Measurements from ENCODE around the gene GSE1. TPM values are rescaled to one million over a fixed set of nuclear protein-coding genes. Genes with fewer than 3 reads are reported as not detected.

Gene GSE1
- total and polyA plus RNA-seq, 5 experiments from 2014 or later: 1.5 to 56.2 (median 2.9) TPM

DNA sequence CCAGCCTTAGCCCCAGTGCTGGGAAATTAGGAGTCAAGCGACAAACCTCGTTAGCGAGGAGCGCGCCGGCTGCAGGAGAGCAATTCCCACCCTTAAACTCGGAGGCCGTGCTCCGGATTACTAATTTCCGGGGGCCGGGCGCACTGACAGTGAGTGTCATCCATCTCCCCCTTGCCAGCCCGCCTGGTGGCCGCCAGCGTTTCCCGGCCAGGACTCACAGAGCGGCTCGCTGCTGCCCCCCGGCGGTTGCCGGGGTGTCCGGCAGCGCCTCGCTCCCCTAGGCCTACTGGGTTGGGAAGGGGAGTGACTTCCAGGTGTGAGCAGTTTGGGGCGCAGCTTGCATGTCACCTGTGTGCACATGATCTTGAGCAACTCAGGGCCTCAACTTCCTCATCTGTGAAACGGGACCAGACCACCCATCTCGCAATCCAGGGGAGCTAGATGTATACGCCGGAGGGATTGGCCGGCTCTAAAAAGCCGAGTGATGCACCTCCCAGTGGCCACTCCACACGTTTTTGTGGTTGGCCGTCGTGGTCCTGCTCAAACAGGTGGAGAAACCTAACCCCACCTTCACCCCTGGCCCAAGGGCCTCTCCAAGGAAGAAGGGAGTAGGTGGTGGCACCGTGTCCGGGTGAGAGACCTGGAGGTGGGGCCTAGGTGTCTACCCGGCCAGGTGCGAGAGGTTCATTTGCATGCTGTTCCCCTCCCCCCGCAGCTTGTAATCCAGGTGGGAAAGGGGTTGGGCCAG lies 2.5 kb upstream of the GSE1 start:
- Mint-ChIP-seq H3K27ac (peak overlapping the region; percentile 47 to 87 (median 80)), H3K9me3 (no peaks in the 10 kb centered on the region), H3K4me3 (peak overlapping the region; percentile 74 to 92 (median 84)), H3K4me1 (peaks cover 11 to 57% (median 41%) of the 10 kb centered on the region in 4 donors), H3K27me3 (no peaks in the 10 kb centered on the region), H3K36me3 (no peaks in the 10 kb centered on the region)
- POLR2A ChIA-PET: interaction anchor here (0.5 to 8.2 kb wide), 13 partner anchors 10 to 302 kb away, joined by 3 to 87 read pairs (median 4); no protein-coding TSS in a partner anchor
- DNase-seq: peak; percentile 76 to 93 (median 88)
- peak; percentile 56 to 68 for ATAC-seq

DNA sequence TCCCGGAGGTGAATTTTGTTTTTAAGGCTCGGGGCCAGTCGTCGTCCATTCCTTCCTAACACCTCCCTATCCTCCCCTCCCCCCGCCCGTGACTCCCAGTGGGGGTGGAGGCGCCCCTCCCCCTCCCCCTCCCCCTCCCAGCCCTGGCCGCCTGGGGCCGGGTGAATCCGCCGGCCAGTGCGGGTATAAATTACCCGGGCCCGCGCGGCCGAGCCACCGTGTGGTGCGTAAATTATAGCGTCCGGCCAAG lies 2.0 kb upstream of the GSE1 start:
- H3K27ac Mint-ChIP-seq: peak overlapping the region in 4 of 10 donors; percentile 15 to 86 (median 64)
- H3K9me3 Mint-ChIP-seq: no peaks in the 10 kb centered on the region
- H3K36me3 Mint-ChIP-seq: no peaks in the 10 kb centered on the region
- H3K4me1 Mint-ChIP-seq: peaks cover 13 to 57% (median 43%) of the 10 kb centered on the region in 4 donors
- ATAC-seq: no peak
- DNase-seq: no peak
- POLR2A ChIA-PET: interaction anchor here (0.5 to 8.2 kb wide), 12 partner anchors 11 to 195 kb away, joined by 3 to 87 read pairs (median 4); no protein-coding TSS in a partner anchor
- peak overlapping the region; percentile 74 to 92 (median 84) for H3K4me3 Mint-ChIP-seq
- no peaks in the 10 kb centered on the region for H3K27me3 Mint-ChIP-seq

DNA sequence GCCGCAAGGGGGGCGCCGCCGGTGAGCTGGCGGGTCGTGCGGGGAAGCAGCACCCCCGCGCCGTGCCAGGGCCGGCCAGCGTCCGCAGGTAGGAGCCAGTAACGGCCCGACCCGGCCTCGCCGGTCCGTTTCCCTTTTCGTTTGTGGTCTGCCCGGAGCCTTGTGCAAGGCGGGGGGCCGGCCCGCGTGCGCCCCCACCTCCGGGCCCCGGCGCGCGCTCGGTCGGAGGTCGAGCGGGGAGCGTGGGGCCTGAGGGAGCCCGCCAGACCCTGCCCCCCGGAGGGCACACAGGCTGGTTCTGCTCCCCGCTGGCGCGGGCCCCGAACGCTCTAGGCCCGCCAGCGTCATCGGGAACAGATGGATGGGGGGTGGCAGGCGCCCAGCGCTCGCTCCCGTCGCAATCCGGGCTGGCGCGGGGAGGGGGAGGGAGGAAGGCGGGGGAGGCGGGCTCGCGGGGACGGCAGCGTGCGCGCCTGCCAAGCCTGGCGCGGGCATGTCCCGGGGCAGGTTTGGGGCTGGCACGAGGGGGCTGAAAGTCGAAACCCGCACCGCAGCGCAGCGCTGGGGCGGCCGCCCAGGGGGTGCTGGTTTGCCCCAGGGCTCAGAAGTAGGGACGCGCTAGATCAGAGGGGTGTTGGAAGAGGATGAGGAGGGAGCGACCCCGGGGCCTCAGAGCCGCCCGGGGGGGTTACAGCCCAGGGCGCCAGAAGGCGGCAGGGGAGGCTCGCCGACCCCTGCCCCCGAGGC lies 1.5 kb upstream of the GSE1 start:
- Mint-ChIP-seq H3K9me3 (no peaks in the 10 kb centered on the region), H3K27ac (peak overlapping the region in 3 of 10 donors; percentile 14 to 69 (median 44)), H3K27me3 (no peaks in the 10 kb centered on the region), H3K36me3 (no peaks in the 10 kb centered on the region), H3K4me3 (peak overlapping the region; percentile 33 to 87 (median 66)), H3K4me1 (peaks cover 14 to 58% (median 47%) of the 10 kb centered on the region in 4 donors)
- peak in 9 of 10 donors; percentile 26 to 57 (median 48) for DNase-seq
- POLR2A ChIA-PET: interaction anchor here (0.5 to 8.2 kb wide), 10 partner anchors 49 to 265 kb away, joined by 3 to 87 read pairs (median 8); no protein-coding TSS in a partner anchor
- peak; percentile 8 to 16 for ATAC-seq

DNA sequence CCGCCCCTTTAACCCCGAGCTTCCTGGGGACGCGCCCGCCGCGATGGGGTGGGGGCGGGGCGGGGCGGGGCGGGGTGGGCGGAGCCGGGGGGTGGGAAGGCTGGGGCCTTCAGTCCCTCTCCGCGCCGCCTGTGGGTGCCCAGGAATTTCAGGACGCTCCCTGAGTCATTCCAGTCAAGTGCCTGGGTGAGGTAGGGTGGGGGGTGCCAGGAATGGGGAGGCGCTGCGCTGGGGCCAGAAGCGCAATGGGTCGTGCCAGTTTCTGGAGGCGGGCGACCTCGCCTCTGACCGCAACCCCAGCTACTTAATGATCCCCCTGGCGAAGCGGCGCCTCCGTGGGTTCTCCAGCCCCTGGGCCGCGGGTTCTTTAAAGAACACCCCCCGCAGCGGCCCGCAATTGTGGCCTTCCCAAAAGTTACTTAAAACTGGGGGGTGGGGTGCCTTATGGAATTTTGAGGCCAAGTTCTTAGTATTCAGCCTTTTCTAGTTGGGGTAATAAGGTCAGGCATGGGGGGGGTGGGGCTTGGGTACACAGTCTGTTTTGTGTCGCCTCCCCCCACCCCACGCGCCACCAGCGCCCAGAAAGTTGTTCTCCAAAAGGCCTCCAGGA lies 826 bp upstream of the GSE1 start:
- DNase-seq (peak in 5 of 10 donors; percentile 3 to 46 (median 32)), ATAC-seq (peak in 1 of 2 donors; percentile 2)
- H3K9me3 Mint-ChIP-seq: no peaks in the 10 kb centered on the region
- H3K4me1 Mint-ChIP-seq: peaks cover 18 to 62% (median 50%) of the 10 kb centered on the region in 4 donors
- H3K27ac Mint-ChIP-seq: peak overlapping the region in 6 of 10 donors; percentile 25 to 89 (median 62)
- H3K36me3 Mint-ChIP-seq: no peaks in the 10 kb centered on the region
- H3K27me3 Mint-ChIP-seq: no peaks in the 10 kb centered on the region
- peak overlapping the region; percentile 72 to 88 (median 78) for H3K4me3 Mint-ChIP-seq
- POLR2A ChIA-PET: interaction anchor here (0.6 to 8.2 kb wide), 8 partner anchors 55 to 303 kb away, joined by 3 to 87 read pairs (median 4); no protein-coding TSS in a partner anchor

DNA sequence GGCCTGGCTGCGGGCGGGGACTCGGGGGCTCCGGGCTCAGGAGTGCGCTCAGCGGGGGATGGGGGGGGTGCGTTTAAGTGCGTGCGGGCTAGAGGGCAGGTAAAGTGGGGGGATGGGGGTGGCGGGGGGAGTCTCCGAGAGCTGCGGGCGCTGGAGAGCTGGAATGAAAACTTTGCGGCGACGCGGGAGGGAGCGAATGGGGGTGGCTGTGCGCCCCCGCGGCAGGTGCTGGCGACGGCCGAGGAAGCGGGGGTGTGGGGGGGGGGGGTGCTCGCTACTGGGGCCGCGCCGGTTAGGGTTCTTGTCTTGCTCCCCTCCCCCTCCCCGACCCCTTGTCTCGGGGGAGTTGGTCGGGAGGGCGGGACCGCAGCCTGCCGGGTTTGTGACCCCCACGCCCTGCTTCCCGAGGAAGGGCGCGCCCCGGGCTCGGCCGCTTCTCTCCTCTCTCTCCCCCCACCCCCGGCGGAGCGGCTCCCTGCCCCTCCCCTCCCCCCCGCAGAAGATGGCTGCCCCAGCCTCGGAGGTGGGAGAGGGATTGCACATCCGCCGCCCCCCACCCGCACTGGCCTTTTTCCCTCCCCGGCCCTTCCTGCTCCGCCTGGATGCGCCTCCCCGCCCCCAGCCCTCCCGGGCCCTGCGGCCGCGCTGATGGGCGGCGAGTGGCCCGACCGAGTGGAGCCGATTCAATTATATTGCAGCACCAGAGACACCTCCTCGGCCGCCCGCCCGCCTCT lies 649 bp downstream of the GSE1 start:
- no peak for ATAC-seq
- DNase-seq: peak in 6 of 10 donors; percentile 8 to 31 (median 15)
- H3K4me3 Mint-ChIP-seq: peak overlapping the region; percentile 52 to 93 (median 83)
- H3K4me1 Mint-ChIP-seq: peaks cover 20 to 60% (median 51%) of the 10 kb centered on the region in 4 donors
- peak overlapping the region in 2 of 10 donors; percentile 69 to 86 for H3K27ac Mint-ChIP-seq
- H3K27me3 Mint-ChIP-seq: no peaks in the 10 kb centered on the region
- no peaks in the 10 kb centered on the region for H3K9me3 Mint-ChIP-seq
- POLR2A ChIA-PET: interaction anchor here (0.6 to 8.2 kb wide), 12 partner anchors 8 to 305 kb away, joined by 3 to 87 read pairs (median 4); no protein-coding TSS in a partner anchor
- peaks cover 0 to 6% (median 0%) of the 10 kb centered on the region in 3 donors for H3K36me3 Mint-ChIP-seq

DNA sequence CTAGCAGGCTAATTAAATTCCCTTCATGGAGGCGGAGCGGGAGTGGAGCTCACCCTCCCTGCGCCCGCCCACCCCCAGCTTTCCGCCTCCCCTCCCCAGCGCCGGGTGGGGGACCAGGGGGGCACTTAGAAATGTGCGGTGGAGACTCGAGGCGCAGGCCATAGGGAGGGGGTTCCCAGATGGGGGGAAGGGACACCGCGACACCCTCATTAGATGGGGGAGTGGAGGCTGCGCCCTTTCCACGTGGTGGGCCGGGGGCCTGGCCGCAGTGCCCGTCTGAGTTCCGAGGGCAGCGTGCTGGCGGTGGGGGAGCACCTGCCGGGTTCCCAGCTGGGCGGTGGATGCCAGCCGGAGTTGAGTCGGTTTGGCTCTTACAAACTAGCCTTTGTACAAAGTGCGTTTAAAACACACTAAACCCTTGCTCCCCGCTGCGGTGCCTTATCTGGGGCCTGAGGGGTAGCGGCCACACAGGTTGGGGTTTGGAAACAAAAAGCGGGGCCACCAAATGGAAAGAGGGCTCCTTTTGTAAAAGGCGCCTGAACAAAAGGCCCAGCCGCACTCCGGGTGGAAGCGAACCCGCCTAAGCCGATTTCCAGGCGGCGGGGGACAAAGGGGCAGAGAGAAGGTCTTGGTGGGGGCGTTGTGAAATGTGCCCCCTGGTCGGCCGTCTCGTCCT lies 1.4 kb downstream of the GSE1 start:
- Mint-ChIP-seq H3K9me3 (no peaks in the 10 kb centered on the region), H3K4me1 (peaks cover 20 to 57% (median 55%) of the 10 kb centered on the region in 4 donors), H3K4me3 (peak overlapping the region; percentile 78 to 93 (median 85)), H3K27ac (peak overlapping the region in 9 of 10 donors; percentile 15 to 93 (median 78)), H3K27me3 (no peaks in the 10 kb centered on the region), H3K36me3 (peaks cover 0 to 6% (median 0%) of the 10 kb centered on the region in 3 donors)
- no peak for ATAC-seq
- DNase-seq: peak in 3 of 10 donors; percentile 11 to 30 (median 30)
- POLR2A ChIA-PET: interaction anchor here (1.3 to 8.2 kb wide), 6 partner anchors 9 to 166 kb away, joined by 3 to 87 read pairs (median 16); no protein-coding TSS in a partner anchor

DNA sequence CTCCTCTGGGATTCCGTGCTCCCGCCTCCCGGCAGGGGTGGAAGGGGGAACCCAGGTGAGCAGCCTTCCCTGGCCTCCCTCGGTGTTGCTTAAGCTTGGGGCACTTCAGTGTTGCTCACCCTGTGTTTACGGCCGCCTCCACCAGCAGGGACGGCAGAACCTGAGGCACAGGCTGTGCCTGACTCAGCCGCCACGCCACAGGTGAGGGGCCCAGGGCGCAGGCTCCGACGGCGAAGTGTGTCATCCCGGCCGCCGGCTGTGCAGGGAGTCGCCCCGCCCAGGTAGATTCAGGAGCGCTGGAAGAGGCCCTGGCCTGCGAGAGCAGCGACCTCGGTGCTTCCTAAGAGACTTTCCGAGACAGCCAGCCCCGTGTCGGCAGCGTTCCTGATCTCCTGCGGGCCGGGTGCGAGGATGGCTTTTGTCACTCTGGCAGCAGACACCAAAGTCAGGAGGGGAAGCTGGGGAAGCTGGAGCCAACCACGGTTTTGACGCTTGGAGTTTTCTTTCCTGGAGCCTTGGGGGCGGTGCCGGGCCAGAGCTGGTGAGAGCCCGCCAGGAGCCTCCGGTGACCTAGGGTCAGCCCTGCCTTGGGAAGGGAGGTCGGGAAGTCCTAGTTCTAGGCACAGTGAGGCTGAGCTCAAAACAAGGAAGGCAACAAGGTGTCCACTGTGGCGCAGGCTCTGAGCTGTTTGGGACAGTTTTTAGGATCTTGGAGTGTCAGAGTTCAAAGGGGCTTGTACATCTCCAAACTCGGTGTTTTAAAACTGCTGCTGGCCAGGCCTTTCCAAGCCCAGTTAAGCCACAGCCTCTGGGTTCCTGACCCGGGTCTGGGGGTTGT lies 2.1 kb downstream of the GSE1 start:
- Mint-ChIP-seq H3K27me3 (no peaks in the 10 kb centered on the region), H3K4me1 (peaks cover 20 to 52% (median 49%) of the 10 kb centered on the region in 4 donors), H3K9me3 (no peaks in the 10 kb centered on the region), H3K27ac (peak overlapping the region; percentile 47 to 93 (median 78)), H3K36me3 (peaks cover 0 to 6% (median 0%) of the 10 kb centered on the region in 3 donors), H3K4me3 (peak overlapping the region; percentile 78 to 93 (median 85))
- ATAC-seq (peak; percentile 24 to 42), DNase-seq (peak; percentile 35 to 75 (median 48))
- POLR2A ChIA-PET: interaction anchor here (1.0 to 8.2 kb wide), 13 partner anchors 9 to 311 kb away, joined by 3 to 87 read pairs (median 7); no protein-coding TSS in a partner anchor

DNA sequence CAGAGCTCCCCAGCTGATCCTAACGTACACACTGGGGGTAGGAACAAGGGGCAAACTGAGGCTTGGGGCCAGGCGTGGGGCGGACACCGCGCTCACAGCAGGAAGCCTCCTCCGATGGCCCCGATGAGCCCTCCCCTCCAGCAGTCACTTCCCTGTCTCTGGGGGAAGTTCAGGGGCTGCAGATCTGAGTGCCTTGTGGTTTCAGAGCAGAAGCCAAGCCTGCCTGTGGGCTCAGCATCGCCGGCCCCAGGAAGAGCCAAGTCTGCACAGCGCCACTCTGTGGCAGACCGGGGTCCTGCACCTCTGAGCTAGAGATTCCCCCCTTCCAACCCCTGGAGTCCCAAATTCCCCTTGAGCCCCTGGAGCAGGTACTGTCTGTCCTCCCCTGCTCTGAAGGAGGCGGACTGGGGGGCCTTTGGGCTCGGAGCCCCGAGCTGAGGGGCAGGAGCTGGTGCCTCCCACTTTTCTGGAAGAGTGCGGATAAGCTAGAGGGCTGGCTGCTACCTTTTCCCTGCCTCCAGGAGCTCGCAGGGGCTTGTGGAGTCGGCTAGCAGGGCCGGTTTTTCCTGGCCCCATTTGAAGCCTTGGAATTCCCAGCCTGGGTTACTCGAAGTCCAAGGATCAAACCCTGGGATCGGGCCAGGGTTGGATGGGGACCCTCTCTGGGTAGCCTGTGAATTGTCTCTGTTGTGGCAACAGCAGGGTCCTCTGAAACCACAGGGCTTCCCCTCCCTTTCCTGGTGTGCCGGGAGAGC lies 2.9 kb downstream of the GSE1 start:
- POLR2A ChIA-PET: interaction anchor here (0.6 to 8.2 kb wide), 13 partner anchors 10 to 311 kb away, joined by 3 to 87 read pairs (median 7); no protein-coding TSS in a partner anchor
- DNase-seq (peak; percentile 76 to 93 (median 84)), ATAC-seq (peak; percentile 63 to 76)
- peak overlapping the region; percentile 47 to 93 (median 82) for H3K27ac Mint-ChIP-seq
- H3K27me3 Mint-ChIP-seq: no peaks in the 10 kb centered on the region
- no peaks in the 10 kb centered on the region for H3K9me3 Mint-ChIP-seq
- peaks cover 22 to 53% (median 50%) of the 10 kb centered on the region in 4 donors for H3K4me1 Mint-ChIP-seq
- peaks cover 0 to 14% (median 0%) of the 10 kb centered on the region in 3 donors for H3K36me3 Mint-ChIP-seq
- H3K4me3 Mint-ChIP-seq: peak overlapping the region; percentile 78 to 93 (median 86)

DNA sequence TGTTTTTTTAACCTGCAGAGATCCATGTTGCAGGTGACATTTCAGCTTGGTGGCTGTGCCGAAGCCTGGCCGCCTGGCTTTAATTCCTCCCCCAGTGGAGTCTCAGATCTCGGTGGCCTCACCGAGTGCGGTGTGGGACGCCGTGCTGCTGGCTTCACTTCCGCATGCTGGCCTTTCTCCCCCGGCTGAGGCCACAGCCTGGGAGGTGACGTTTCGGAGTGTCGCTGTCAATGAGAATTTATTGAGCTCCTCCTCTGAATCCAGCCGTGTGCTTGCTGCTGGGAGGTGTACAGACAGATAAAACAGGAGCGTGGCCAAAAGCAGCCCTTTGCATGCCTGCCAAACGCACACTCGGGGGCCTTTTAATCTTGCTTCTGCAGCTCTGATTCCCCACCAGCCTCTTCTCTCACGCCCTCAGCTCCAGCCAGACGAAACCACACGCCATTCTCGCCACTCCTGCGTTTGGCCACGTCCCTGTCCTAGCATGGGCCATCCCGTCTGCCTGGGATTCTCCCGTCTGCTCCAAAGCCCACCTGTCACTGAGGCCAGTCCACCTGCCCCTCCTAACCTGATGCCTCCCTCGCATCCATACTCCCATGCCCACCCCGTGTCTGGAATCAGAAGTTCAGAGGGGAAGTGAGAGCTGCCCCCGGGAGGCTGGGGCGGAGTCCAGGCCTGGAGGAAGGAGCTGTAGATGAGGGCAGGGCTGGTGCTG lies 3.6 kb downstream of the GSE1 start:
- ATAC-seq (no peak), DNase-seq (peak in 5 of 10 donors; percentile 13 to 36 (median 34))
- H3K27ac Mint-ChIP-seq: peak overlapping the region; percentile 74 to 93 (median 86)

More for the DNA sequence above, 3.6 kb downstream of the GSE1 start:
- Mint-ChIP-seq H3K36me3 (peaks cover 0 to 17% (median 0%) of the 10 kb centered on the region in 3 donors), H3K4me3 (peak overlapping the region; percentile 78 to 93 (median 86)), H3K4me1 (peaks cover 27 to 60% (median 57%) of the 10 kb centered on the region in 4 donors), H3K9me3 (no peaks in the 10 kb centered on the region), H3K27me3 (no peaks in the 10 kb centered on the region)
- POLR2A ChIA-PET: interaction anchor here (0.6 to 8.2 kb wide), 13 partner anchors 9 to 312 kb away, joined by 3 to 87 read pairs (median 7); no protein-coding TSS in a partner anchor

All from naive thymus-derived CD8-positive, alpha-beta T cell (primary cell).